ENCODE measurements around the gene PPP2R2C.

DNA sequence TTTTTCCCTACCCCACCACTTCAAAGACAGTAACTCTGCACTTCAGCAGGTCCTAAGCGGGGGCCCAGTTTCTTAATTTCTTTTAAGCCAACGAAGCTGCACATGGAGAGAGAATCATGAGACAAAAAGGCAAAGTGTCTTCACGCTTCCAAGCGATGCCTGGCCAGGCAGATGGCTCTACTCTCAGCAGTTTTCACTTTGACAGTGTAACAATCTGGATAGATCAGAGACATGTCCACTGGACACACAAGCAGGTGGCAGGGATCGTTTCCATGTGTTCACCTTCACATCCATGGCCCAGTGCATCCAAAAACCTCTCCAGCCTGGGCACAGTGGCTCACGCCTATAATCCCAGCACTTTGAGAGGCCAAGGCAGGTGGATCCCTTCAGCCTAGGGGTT lies 27.8 kb downstream of the PPP2R2C start:
- TF ChIP-seq POLR2A (IDR thresholded peaks at IDR 0.05) (no peak), CTCF (IDR thresholded peaks at IDR 0.05) (no peak)
